GM12892 (cell line): Measurements from ENCODE around the gene ZNF311.
"Not testable (repeated sequence)": the region's sequence is repeated elsewhere in the genome, so short reads cannot be mapped to it uniquely, and the experiment has no call there.

ENCODE experiments used
- DNase-seq: peaks from one replicate; pipeline ENCODE4 v3.0.0; 2011; ENCODE audit not compliant: insufficient read length
- FAIRE-seq: peaks from 2 replicates; lab custom pipeline; 2011; peaks lifted over from hg19 to GRCh38; lab: Jason Lieb, UNC
- POLR2A ChIP-seq: IDR thresholded peaks from 2 replicates; pipeline ENCODE4 v1.6.1; 2011; ENCODE audit warnings: low read depth, low read length, control low read depth
- POLR2AphosphoS5 ChIP-seq: IDR thresholded peaks from 2 replicates; pipeline ENCODE4 v1.6.1; 2011; ENCODE audit warnings: low read depth, low read length, control low read depth
- TAF1 ChIP-seq: IDR thresholded peaks from 2 replicates; pipeline ENCODE4 v1.6.1; 2011; ENCODE audit warnings: low read depth, mild to moderate bottlenecking, control low read depth, low read length, borderline replicate concordance

ZNF311 gene

GRCh38 chr6:28965706-28966105 lies 39.4 kb downstream of the ZNF311 start:
- TF ChIP-seq TAF1 (no peak), POLR2AphosphoS5 (no peak), POLR2A (no peak)
- DNase-seq (no peak), FAIRE-seq (no peak)

GRCh38 chr6:28960846-28961500 lies 44.1 kb downstream of the ZNF311 start:
- no peak for TF ChIP-seq TAF1
- TF ChIP-seq POLR2AphosphoS5, result no peak
- no peak for TF ChIP-seq POLR2A
- no peak for DNase-seq
- no peak for FAIRE-seq

GRCh38 chr6:28958561-28959243 lies 46.4 kb downstream of the ZNF311 start:
- DNase-seq, FAIRE-seq: not testable (repeated sequence)

GRCh38 chr6:28957795-28958314 lies 47.3 kb downstream of the ZNF311 start:
- not testable (repeated sequence) for FAIRE-seq

GRCh38 chr6:28956331-28956730 lies 48.8 kb downstream of the ZNF311 start:
- no peak for DNase-seq
- no peak for FAIRE-seq
- TF ChIP-seq POLR2A (no peak), TAF1 (no peak), POLR2AphosphoS5 (no peak)

More at GRCh38 chr6:28957795-28958314, 47.3 kb downstream of the ZNF311 start:
- DNase-seq, result not testable (repeated sequence)

- FAIRE-seq (no peak), DNase-seq (no peak)
- TF ChIP-seq TAF1 (no peak), POLR2A (no peak), POLR2AphosphoS5 (no peak)
Measured at GRCh38 chr6:28953585-28954258, 51.4 kb downstream of the ZNF311 start.

- peak; percentile 78 for FAIRE-seq
- TF ChIP-seq POLR2AphosphoS5 (no peak), POLR2A (no peak), TAF1 (no peak)
- DNase-seq, result no peak
Measured at GRCh38 chr6:28953039-28953584, 52.0 kb downstream of the ZNF311 start.

- FAIRE-seq, DNase-seq: not testable (repeated sequence)
Measured at GRCh38 chr6:28949656-28950195, 55.4 kb downstream of the ZNF311 start.

GRCh38 chr6:28948782-28949486 lies 56.2 kb downstream of the ZNF311 start:
- DNase-seq, result no peak
- no peak for TF ChIP-seq POLR2A
- TF ChIP-seq POLR2AphosphoS5, result no peak
- no peak for TF ChIP-seq TAF1
- no peak for FAIRE-seq

- DNase-seq, result no peak
- FAIRE-seq, result no peak
- TF ChIP-seq POLR2AphosphoS5, result no peak
- TF ChIP-seq POLR2A, result no peak
- TF ChIP-seq TAF1, result no peak
Measured at GRCh38 chr6:28947831-28948270, 57.3 kb downstream of the ZNF311 start.

GRCh38 chr6:28947067-28947765 lies 57.9 kb downstream of the ZNF311 start:
- no peak for FAIRE-seq
- TF ChIP-seq POLR2A (no peak), TAF1 (no peak)
- no peak for DNase-seq
